Astrocyte of the hippocampus (primary cell): ENCODE data around the gene SCFD2.
"Not testable (repeated sequence)": the region's sequence is repeated elsewhere in the genome, so short reads cannot be mapped to it uniquely, and the experiment has no call there.

ENCODE experiments used
- DNase-seq: peaks from one replicate; pipeline ENCODE4 v3.0.0; 2011; ENCODE audit warnings: low read depth, low spot score

SCFD2 gene

GRCh38 chr4:53013873-53014775, 351.7 kb downstream of the SCFD2 start:
- DNase-seq: no peak

- no peak for DNase-seq
Measured at GRCh38 chr4:53012738-53013137, 353.1 kb downstream of the SCFD2 start.

- peak; percentile 11 for DNase-seq
Measured at GRCh38 chr4:53011259-53011905, 354.5 kb downstream of the SCFD2 start.

- peak; percentile 71 for DNase-seq
Measured at GRCh38 chr4:53010318-53010717, 355.5 kb downstream of the SCFD2 start.

- no peak for DNase-seq
Measured at GRCh38 chr4:53009824-53010223, 356.0 kb downstream of the SCFD2 start.

- no peak for DNase-seq
Measured at GRCh38 chr4:53007024-53007423, 358.8 kb downstream of the SCFD2 start.

- no peak for DNase-seq
Measured at GRCh38 chr4:53005808-53006207, 360.1 kb downstream of the SCFD2 start.

- no peak for DNase-seq
Measured at GRCh38 chr4:53005149-53005546, 360.7 kb downstream of the SCFD2 start.

GRCh38 chr4:53004497-53005148, 361.2 kb downstream of the SCFD2 start:
- no peak for DNase-seq

GRCh38 chr4:53003959-53004358, 361.9 kb downstream of the SCFD2 start:
- peak; percentile 23 for DNase-seq

GRCh38 chr4:53000560-53000959, 365.3 kb downstream of the SCFD2 start:
- no peak for DNase-seq

GRCh38 chr4:52999626-53000025, 366.2 kb downstream of the SCFD2 start:
- DNase-seq: no peak

- no peak for DNase-seq
Measured at GRCh38 chr4:52998413-52998812, 367.4 kb downstream of the SCFD2 start.

- peak; percentile 63 for DNase-seq
Measured at GRCh38 chr4:52997132-52997416, 368.8 kb downstream of the SCFD2 start.

- DNase-seq: peak; percentile 43
Measured at GRCh38 chr4:52996261-52997131, 369.4 kb downstream of the SCFD2 start.

- no peak for DNase-seq
Measured at GRCh38 chr4:52995360-52996030, 370.4 kb downstream of the SCFD2 start.

- DNase-seq: no peak
Measured at GRCh38 chr4:52994567-52994966, 371.3 kb downstream of the SCFD2 start.

GRCh38 chr4:52993771-52994170, 372.1 kb downstream of the SCFD2 start:
- no peak for DNase-seq

GRCh38 chr4:52992551-52992950, 373.3 kb downstream of the SCFD2 start:
- not testable (repeated sequence) for DNase-seq

GRCh38 chr4:52991472-52991871, 374.4 kb downstream of the SCFD2 start:
- DNase-seq: no peak

- no peak for DNase-seq
Measured at GRCh38 chr4:52990706-52991105, 375.2 kb downstream of the SCFD2 start.
